Adrenal gland (tissue), 12 donors: ENCODE results near the gene RIC8B. TPM values are rescaled to one million over a fixed set of nuclear protein-coding genes. Genes with fewer than 3 reads are reported as not detected.

ENCODE experiments used
- DNase-seq, 7 donors: peaks; one replicate each; pipeline ENCODE4 v3.0.0-alpha.2; 2019 to 2020
- H3K27ac ChIP-seq, 5 donors: fragments of 200-600 bp; sonication (generic) in 4 of 5; 1 replicate in 3 of 5; 2 replicates in 2 of 5; pipeline versions ENCODE4 v1.5.1 to v1.8.0; 2016 to 2020; ENCODE audit warnings: mild to moderate bottlenecking in 1 of 5
- H3K27me3 ChIP-seq: fragments of 200-600 bp; 2 replicates; pipeline ENCODE4 v1.8.0; 2021
- H3K36me3 ChIP-seq, 2 donors: fragments of 200-600 bp; replicated peaks in 1 of 2; 1 replicate in 1 of 2; 2 replicates in 1 of 2; pipeline versions ENCODE4 v1.5.1 to v1.8.0; 2018 to 2022
- H3K4me1 ChIP-seq, 2 donors: fragments of 200-600 bp; replicated peaks in 1 of 2; 1 replicate in 1 of 2; 2 replicates in 1 of 2; pipeline versions ENCODE4 v1.5.1 to v1.8.0; 2018 to 2021
- H3K4me3 ChIP-seq, 4 donors: fragments of 200-600 bp; sonication (generic) in 3 of 4; one replicate each; pipeline ENCODE4 v1.5.1; 2016 to 2018
- H3K9me3 ChIP-seq, 3 donors: fragments of 200-600 bp; sonication (generic) in 1 of 3; replicated peaks in 1 of 3; 1 replicate in 2 of 3; 2 replicates in 1 of 3; pipeline versions ENCODE4 v1.5.1 to v1.8.0; 2016 to 2021
- CTCF ChIP-seq, 6 experiments: fragments of 450-650 bp in 4 of 6; fragments of 200-600 bp in 2 of 6; sonication (generic) in 1 of 6; IDR thresholded peaks; 1 replicate in 5 of 6; 2 replicates in 1 of 6; pipeline versions ENCODE4 v1.5.1 to v1.8.0; 2016 to 2021; ENCODE audit warnings: antibody characterized with exemption in 6 of 6, mild to moderate bottlenecking in 2 of 6, moderate library complexity in 1 of 6
- POLR2A ChIP-seq, 2 donors: fragments of 450-650 bp; IDR thresholded peaks; one replicate each; pipeline ENCODE4 v1.6.1; 2017; ENCODE audit warnings: antibody characterized with exemption in 2 of 2, mild to moderate bottlenecking in 2 of 2, moderate library complexity in 1 of 2
- WGBS, 4 donors: extraction: QIAGEN DNeasy Blood & Tissue Kit in 2 of 4; methylation state at CpG; one replicate each; pipeline versions ENCODE4 v1.1.5 to v1.1.7; 2013 to 2017; 5-methylcytosine and 5-hydroxymethylcytosine counted together
- intact Hi-C, 2 donors: fragments of 100-400 bp; cut with DNase I; formaldehyde crosslinking; loops; one replicate each; pipeline versions ENCODE4 v1.14.1 to v1.15.0; 2022 to 2023
- polyA plus RNA-seq, 3 donors: library from polyadenylated mRNA; stranded (reverse); fragments of 200-250 nt in 2 of 3; fragments of 350-450 nt in 1 of 3; fragmentation: Illumina TruSeq in 1 of 3; extraction: RNeasy Lipid Tissue Mini Kit (QIAGEN cat#74804) in 1 of 3; gene quantifications; one replicate each; pipeline ENCODE4 v1.2.3, GENCODE V29; 2013 to 2014
- total RNA-seq, 9 donors: library from RNA; depleted of rRNA in 4 of 9; stranded (reverse); fragments of >200 nt in 4 of 9; fragments of 120-200 nt in 1 of 9; fragmentation: NEBNext Ultra II Directional in 1 of 9; extraction: Animal tissue kit (Norgen Biotek cat#: 25700) in 1 of 9; gene quantifications; one replicate each; pipeline versions ENCODE4 v1.1.0 to v1.2.4, GENCODE V29; 2013 to 2023
- donor health status: healthy with polysubstance abuse.
- donor health status: Bipolar disorder and iron deficiency.
- donor health status: DM: yes; HTN: yes; CAD: no.
- donor health status: DM: no; HTN: no; CAD: no.
- donor health status: DM: no; HTN: no; CAD: no.
- donor health status: DM: yes; HTN: yes; CAD: no.

Gene RIC8B
- total and polyA plus RNA-seq, 12 donors = 5.1 to 29.3 (median 14.5) TPM

DNA sequence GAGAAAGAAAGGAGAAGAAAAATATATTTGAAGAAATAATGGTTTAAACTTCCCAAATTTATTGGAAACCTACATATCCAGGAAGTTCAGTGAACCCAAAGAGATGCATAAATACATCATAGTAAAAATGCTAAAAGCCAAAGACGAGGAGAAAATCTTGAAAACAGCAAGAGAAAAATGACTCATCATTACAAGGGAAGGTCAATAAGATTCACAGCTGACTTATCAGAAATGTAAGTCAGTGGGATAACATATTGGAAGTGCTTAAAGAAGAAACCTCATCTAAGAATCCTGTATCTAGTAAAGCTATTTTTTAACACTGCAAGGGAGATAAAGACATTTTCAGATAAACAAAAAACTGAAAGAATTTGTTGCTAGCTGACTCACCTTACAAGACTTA, 19.9 kb downstream of the RIC8B start:
- DNase-seq = no peak
- Histone ChIP-seq H3K4me3 (no peak overlapping the region), H3K4me1 (peaks cover 0 to 6% of the 10 kb centered on the region in 2 donors), H3K27ac (no peak overlapping the region), H3K9me3 (no peaks in the 10 kb centered on the region), H3K27me3 (no peaks in the 10 kb centered on the region), H3K36me3 (no peaks in the 10 kb centered on the region)
- TF ChIP-seq POLR2A (IDR thresholded peaks at IDR 0.05) (no peak), CTCF (IDR thresholded peaks at IDR 0.05) (no peak)
- intact Hi-C loops = no loop called here
- WGBS, 4 donors = 39 to 50% (median 49%) methylated on average over 1 of the region's 1 CpG

- TF ChIP-seq POLR2A (IDR thresholded peaks at IDR 0.05) (no peak), CTCF (IDR thresholded peaks at IDR 0.05) (no peak)
- Histone ChIP-seq H3K27me3 (no peaks in the 10 kb centered on the region), H3K36me3 (no peaks in the 10 kb centered on the region), H3K4me1 (peaks cover 0 to 2% of the 10 kb centered on the region in 2 donors), H3K4me3 (no peak overlapping the region), H3K9me3 (no peaks in the 10 kb centered on the region), H3K27ac (no peak overlapping the region)
- 42 to 68% (median 50%) methylated on average over 1 of the region's 1 CpG for WGBS, 4 donors
- intact Hi-C loops = no loop called here
- DNase-seq = no peak
Observed at GRCh38 chr12:106801167-106801708, 26.8 kb downstream of the RIC8B start.

DNA sequence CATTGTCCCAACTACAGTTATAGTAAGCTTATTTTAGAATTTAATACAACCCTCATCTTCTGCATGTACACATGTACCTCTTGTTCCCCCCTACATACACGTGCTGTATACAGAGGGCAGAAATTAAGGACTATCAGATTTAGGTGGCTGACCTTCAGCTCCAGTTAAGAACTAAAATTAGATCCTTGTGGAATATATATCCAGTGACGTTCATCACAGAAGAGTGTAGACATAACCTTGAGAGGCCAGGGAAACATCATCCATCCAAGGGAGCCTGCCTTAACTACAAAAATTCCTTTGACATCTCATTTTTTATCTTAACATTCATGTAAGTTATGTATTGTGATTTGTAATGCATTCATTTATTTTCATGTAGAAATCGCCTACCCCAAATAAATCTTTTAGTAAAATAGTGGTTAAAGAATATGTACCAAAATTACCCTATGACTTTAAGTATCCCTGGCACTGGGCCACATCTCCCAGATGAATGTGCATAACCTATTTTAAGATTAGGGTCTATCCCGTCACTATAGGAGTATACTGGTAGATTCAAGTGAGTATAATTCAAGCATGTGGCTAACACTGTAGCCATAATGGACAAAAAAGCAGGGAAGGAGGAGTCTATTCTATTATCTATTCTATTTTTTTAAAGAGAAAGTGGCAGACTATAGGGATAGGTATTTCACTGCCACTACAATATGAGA, 27.5 kb downstream of the RIC8B start:
- WGBS, 4 donors = 59 to 61% (median 61%) methylated on average over 4 of the region's 4 CpGs

GRCh38 chr12:106804668-106805067, 30.2 kb downstream of the RIC8B start:
- H3K27ac ChIP-seq = no peak overlapping the region
- TF ChIP-seq CTCF (IDR thresholded peaks at IDR 0.05) = no peak
- no peak for TF ChIP-seq POLR2A (IDR thresholded peaks at IDR 0.05)
- intact Hi-C loops = no loop called here
- no peaks in the 10 kb centered on the region for H3K27me3 ChIP-seq
- H3K4me1 ChIP-seq = peaks cover 0 to 2% of the 10 kb centered on the region in 2 donors
- no peaks in the 10 kb centered on the region for H3K9me3 ChIP-seq
- WGBS, 4 donors = 46 to 53% (median 48%) methylated on average over 3 of the region's 3 CpGs
- no peaks in the 10 kb centered on the region for H3K36me3 ChIP-seq
- H3K4me3 ChIP-seq = no peak overlapping the region
- DNase-seq = no peak

More for the DNA sequence above, 27.5 kb downstream of the RIC8B start:
- Histone ChIP-seq H3K4me3 (no peak overlapping the region), H3K36me3 (no peaks in the 10 kb centered on the region), H3K27ac (no peak overlapping the region), H3K27me3 (no peaks in the 10 kb centered on the region), H3K4me1 (peaks cover 0 to 2% of the 10 kb centered on the region in 2 donors), H3K9me3 (no peaks in the 10 kb centered on the region)
- intact Hi-C loops = no loop called here
- no peak for DNase-seq
- TF ChIP-seq CTCF (IDR thresholded peaks at IDR 0.05) (no peak), POLR2A (IDR thresholded peaks at IDR 0.05) (no peak)
